Measurements from ENCODE around the gene ELOVL6. TPM values are rescaled to one million over a fixed set of nuclear protein-coding genes. Genes with fewer than 3 reads are reported as not detected.
"Not testable (repeated sequence)": the region's sequence is repeated elsewhere in the genome, so short reads cannot be mapped to it uniquely, and the experiment has no call there.

ELOVL6 gene
- total RNA-seq, 2 donors from 2014 or later = 6.1 to 6.8 TPM

DNA sequence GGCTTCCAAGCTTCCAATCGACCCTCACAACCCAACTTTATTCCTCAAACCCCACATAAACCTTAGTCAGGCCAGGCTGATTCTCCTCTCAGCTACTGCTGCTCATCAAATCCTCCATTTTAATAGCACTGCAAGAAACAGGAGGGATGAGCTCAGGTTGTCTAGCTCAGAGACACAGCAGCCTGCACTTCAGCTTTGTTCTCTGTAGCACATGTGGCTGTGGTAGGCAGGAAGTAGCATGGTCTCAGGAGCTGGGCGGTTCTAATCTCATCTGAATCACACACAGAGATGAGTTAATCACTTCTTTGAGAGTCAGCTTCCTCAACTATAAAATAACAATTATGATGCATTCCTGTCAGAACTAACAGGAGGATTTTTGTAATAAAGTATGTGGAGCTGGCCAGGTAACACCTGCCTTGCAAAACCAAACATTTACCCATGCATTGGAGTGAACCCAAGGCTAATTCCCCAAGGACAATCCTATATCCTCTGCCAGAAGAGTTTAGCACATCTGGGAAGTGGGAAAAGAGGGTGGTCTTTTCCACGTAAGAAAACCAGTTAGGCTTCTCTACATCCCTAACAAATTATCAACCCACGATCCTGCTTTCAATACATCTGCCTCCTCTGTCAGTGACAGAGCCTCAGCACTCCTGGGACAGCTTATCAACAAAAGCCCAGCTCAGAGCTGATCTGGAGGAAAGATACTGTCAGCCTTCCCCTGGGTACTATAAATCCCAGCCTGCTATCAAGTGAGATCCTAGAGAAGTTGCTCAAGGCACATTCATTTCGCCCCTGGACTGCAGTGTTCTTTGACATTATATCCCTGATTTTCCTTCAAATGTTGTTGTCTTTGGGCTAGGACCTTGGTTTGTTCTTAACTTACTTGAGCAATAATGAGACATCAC is 32.8 kb downstream of the ELOVL6 start:
- DNase-seq (ENCODE audit: low spot score) = no peak
- intact Hi-C loops (cut with DNase I) = no loop called here

DNA sequence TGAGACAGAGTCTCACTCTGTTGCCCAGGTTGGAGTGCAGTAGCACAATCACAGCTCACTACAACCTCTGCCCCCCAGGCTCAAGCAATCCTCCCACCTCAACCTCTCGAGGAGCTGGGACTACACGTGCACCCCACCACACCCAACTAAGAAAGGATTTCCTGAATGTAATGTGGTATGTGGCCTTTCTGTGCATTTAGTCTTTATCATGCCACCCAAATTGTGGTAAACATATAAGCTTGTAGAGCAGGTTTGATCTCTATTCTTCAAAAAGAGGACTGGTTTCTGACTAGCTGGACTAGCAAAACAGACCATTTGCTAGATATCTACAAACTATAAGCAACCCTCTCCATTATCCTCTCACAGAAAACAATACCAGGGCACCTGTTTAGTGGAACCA is 33.6 kb downstream of the ELOVL6 start:
- intact Hi-C loops (cut with DNase I) = no loop called here
- DNase-seq (ENCODE audit: low spot score) = no peak

DNA sequence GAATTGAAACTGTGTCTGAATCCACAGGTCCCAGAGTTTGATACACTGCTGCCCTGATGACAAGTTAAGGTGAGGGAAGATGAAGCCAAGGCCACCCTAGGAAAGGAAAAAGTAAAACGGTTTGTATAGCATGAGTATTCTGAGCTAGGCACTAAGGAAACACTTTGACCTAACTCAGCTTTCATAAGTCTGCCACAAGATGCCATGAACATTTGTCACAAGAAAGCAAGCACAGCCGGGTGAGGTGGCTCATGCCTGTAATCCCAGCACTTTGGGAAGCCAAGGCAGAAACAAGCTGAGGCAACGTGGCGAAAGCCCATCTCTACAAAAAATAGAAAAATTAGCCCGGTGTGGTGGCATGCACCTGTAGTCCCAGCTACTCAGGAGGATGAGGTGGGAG is 34.2 kb downstream of the ELOVL6 start:
- no peak for DNase-seq (ENCODE audit: low spot score)
- intact Hi-C loops (cut with DNase I) = no loop called here

DNA sequence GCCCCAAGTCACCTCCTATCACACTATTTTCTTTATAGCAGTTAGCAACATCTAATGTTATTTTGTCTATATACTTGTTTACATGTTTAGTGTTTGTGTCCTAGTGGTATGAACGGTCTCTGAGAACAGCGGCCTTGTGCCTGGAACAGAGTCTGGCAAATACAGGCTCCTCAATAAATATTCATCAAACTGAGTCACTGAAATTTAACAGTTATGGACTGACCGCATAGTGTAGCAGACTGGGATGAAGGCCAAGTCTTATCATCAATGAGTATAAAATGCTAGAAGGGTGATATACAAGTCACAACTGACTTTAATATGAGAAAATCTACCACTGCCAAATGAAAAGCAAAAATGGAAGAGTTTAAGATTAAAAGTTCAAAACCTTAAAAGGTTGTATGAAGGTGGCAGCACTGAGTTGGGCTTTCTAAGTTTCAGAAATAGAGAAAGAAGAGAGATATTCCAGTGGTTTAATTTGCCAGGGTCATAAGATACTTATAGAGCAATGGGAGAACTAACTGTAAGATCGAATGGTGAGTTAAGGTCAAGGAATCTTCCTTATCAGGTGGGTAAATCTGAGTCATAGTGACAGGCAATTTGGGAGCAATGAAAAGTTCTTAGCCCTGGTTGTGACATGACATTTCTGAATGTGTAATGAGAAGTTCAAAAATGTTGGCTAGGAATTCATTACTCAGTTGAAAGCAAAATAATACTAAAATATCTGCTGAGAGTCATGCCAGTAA is 34.9 kb downstream of the ELOVL6 start:
- DNase-seq (ENCODE audit: low spot score) = no peak
- intact Hi-C loops (cut with DNase I) = no loop called here

DNA sequence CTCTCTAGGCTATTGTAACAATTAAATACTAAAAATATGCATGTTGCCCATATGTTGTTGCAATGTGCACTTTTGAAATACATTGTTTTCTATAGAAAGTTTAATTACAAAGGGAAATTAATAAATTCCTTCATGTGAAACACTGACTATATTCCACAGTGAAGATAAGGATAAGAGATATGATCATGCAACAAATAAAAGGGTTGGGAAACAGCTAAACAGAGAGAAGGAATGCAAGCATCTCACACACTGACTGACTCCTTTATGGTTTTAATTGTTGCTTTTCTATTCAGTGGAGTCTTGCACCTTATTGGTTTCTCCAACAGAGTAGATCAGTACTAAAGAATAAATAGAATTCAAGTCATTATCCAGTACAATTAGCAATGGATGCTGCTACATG is 37.8 kb downstream of the ELOVL6 start:
- no peak for DNase-seq (ENCODE audit: low spot score)

DNA sequence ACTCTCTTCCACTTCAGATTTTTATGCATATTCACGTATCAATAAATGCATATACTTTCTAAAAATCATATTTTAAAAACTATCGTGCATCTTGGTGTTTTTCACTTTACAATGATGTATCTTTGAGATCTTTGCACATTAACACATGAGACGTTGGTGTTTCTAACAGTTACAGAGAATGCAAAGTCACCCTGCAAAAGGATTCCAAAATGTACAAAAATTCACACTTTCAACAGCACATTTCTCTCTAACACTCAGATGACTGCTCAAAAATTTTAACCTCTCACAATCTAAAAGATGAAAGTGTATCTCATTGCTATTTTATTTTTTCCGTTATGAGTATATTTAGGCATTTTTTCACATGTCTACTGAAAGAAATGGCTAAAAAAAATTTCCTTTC is 38.9 kb downstream of the ELOVL6 start:
- no peak for DNase-seq (ENCODE audit: low spot score)
- intact Hi-C loops (cut with DNase I) = no loop called here

More for the DNA sequence above, 37.8 kb downstream of the ELOVL6 start:
- intact Hi-C loops (cut with DNase I) = no loop called here

DNA sequence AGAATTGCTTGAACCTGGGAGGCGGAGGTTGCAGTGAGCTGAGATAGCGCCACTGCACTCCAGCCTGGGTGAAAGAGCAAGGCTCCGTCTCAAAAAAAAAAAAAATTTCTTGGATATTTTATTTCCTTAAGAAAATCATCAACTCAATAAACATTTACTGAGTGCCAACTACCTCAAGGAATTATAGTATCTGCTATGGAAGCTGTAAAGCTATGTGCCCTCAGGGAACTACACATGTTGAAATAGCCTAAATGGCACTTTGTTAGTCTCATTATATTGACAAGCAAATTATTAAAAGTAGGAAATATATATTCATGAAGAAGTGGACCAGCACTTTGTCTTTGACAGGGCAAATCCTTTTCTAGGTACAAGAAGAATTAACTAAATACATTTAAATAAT is 40.8 kb downstream of the ELOVL6 start:
- DNase-seq (ENCODE audit: low spot score) = no peak
- intact Hi-C loops (cut with DNase I) = no loop called here

DNA sequence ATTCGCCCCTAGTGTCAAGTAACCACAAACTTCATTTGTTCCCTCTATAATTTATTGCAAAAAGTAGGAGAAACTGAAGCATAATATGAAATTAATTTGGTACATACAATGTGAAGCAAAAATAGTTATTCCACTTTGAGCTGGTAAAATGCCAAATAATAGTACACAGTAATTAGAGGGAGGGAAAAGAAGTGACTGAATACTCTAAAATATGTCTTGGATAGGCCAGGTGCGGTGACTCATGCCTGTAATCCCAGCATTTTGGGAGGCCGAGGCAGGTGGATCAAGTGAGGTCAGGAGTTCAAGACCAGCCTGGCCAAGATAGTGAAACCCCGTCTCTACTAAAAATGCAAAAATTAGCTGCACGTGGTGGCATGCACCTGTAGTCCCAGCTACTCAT is 41.2 kb downstream of the ELOVL6 start:
- intact Hi-C loops (cut with DNase I); DNase-seq (ENCODE audit: low spot score): not testable (repeated sequence)

DNA sequence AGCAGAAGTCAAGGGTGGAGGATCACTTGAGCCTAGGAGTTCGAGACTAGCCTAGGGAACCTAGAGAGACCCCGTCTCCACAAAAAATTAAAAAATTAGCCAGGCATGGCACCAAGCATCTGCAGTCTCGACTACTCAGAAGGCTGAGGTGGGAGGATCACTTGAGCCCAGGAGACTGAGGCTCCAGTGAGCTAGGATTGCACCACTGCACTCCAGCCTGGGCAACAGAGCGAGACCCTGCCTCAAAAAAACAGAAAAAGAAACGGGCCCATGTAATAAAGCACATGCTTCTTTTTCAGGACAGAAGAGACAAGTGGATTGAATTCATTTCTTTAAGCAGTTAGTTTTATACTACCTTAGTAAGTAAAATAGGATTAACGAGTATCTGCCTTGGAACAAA is 42.0 kb downstream of the ELOVL6 start:
- no peak for DNase-seq (ENCODE audit: low spot score)
- intact Hi-C loops (cut with DNase I) = no loop called here

DNA sequence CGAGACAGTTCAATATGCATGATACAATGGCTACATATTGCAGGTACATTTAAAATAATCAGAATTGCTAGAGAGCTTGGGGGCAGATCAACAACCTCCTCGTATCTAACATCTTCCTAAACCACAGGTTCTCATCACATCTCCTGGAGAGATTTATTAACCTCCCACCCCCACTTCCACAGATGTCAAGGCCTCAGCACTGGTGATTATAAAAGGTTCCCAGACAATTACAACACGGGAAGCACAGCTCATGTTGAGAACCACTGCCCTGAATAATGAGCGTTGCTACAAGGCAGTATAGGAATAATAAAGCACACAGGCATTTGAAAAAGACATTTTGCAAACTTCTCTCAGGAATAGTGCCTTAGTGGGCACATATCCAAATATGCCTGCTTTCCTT is 42.8 kb downstream of the ELOVL6 start:
- intact Hi-C loops (cut with DNase I) = no loop called here

DNA sequence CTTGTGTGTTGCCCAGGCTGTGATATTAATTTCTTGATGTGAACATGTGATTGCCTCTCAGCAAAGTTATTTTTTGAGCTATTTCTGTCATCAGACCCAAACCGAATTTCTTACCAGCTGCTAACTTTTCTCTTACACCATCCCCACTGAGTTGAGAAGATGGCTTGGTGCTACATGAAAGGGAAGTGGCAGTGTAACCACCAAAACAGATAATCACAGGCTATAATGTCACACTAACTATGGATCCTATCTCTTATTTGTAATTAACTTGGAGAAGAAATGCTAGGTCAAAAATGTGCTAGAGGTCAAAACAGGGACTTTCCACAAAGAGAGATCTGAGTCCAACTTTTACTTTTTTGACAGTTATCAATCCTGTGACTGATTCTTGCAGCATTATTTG is 43.8 kb downstream of the ELOVL6 start:
- DNase-seq (ENCODE audit: low spot score) = no peak

More for the DNA sequence above, 42.8 kb downstream of the ELOVL6 start:
- DNase-seq (ENCODE audit: low spot score) = no peak

DNA sequence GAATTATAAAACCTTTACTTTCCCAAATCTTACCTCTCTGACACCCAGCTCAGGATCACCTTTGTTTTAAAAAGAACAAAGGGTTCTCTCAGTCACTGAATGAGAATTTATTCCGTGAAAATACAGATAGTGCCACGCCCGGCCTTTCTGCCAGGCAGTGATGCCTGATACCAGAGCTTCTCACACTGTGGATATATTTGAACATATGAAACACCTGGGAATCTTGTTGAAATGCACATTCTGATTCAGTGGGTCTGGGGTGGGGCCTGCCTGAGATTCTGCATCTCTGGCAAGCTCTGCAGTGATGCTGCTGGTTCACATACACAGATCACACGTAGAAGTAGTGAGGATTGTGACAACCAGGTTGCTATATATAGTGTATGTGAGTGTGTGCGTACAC is 46.0 kb downstream of the ELOVL6 start:
- no peak for DNase-seq (ENCODE audit: low spot score)
- intact Hi-C loops (cut with DNase I) = no loop called here

More for the DNA sequence above, 43.8 kb downstream of the ELOVL6 start:
- intact Hi-C loops (cut with DNase I) = no loop called here

DNA sequence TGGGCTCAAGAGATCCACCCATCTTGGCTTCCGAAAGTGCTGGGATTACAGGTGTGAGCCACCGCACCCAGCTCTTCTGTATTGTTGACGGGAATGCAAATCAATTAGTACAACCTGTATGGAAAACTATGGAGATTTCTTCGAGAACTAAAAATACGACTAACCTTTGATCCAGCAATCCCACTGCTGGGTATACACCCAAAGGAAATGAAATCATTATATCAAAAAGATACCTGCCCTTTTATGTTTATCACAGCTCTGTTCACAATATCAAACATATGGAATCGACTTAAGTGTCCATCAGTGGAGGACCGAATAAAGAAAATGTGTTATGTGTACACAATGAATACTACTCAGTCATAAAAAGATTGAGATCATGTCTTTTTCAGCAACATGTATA is 49.3 kb downstream of the ELOVL6 start:
- intact Hi-C loops (cut with DNase I) = no loop called here
- no peak for DNase-seq (ENCODE audit: low spot score)

DNA sequence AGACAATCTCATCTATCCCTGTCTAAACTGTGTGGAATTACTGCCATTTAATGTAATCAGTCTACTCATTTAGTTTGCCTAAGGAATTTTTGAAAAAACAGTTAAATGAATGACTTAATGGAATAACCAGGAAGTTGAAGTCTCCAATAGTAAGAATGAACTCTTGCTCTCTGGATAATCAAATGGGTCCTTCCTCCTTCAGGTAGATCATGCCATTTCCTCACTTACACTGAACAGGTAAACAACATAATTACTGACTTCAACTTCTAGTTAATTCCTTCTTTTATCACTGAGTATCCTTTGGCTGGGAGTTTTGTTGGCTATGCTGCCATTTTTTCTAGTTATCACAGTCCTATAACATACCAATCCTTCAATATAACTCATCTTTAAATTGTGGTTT is 56.0 kb downstream of the ELOVL6 start:
- DNase-seq (ENCODE audit: low spot score) = no peak
- intact Hi-C loops (cut with DNase I) = no loop called here

DNA sequence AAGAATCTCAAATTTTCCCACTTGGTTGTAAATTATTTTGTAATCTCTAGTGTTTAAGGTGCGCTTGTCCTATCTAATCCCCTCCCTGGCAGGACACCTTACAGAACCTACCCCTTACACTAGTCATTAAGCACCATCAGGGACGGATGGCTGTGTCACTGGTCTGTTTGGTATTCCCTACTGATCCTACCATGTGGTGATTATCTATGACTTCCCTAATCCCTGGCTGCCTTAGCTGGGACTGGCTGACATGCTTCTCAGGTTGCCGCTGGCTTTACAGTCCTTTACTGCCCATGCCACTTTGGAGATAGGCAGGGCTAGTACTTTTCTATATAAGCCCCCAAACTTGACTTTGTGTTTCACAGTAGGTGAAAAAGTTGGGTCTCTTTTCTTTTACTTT is 58.6 kb downstream of the ELOVL6 start:
- DNase-seq (ENCODE audit: low spot score) = no peak
- intact Hi-C loops (cut with DNase I) = no loop called here

DNA sequence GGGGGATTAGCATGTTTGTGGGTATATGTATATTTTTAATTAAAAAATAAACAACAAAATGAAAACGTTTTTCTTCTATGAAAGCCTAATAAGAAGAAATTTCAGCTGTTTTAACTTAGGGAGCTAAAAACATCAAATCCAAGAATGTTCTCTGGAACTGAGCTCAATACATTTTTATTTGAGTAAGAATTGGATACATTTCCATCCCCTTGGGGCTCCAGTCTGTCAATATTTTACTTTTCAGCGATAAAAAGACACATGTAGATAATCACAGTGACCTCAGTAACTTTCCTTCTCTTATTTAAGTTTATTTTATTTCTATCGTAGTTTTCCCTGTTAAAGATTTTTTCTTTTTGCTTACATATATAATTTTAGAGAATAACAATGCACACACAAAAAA is 59.3 kb downstream of the ELOVL6 start:
- DNase-seq (ENCODE audit: low spot score) = no peak
- intact Hi-C loops (cut with DNase I) = no loop called here

DNA sequence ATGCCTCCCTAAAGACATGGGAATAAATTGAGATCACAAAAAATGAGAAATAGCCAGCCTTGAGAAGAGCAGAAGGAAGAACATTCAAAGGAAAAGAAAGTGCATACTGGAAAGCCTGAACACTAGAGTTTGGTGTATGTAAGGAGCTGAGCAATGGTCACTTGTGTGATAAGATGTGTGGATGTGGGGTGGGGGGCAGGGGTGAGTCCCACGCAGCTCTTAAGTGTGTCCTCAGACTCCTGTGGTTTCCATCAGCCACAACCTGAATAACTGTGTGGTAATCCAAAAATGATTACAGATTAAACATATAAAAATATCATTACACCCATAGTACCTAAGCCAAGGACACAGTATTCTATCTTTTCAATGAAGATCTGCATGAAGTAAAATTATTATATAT is 59.9 kb downstream of the ELOVL6 start:
- intact Hi-C loops (cut with DNase I) = no loop called here
- no peak for DNase-seq (ENCODE audit: low spot score)

DNA sequence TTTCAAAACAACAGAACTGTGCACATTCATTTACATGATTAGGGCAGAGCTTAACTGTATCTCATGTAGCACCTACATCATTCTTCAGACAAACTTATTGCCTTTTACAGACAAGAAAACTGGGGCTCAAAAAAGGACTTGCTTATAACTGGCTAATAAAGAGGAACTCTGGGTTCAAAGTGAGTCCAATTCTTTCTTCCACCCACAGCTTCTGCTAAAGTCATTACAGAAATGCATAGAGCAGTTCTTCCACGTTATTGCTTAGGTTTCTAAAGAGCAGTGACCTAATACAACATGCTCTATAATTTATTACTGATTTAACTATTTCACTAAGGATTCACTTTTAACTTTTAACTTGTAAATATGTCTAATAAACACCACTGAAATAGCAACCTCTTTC is 60.6 kb downstream of the ELOVL6 start:
- intact Hi-C loops (cut with DNase I) = no loop called here
- no peak for DNase-seq (ENCODE audit: low spot score)

DNA sequence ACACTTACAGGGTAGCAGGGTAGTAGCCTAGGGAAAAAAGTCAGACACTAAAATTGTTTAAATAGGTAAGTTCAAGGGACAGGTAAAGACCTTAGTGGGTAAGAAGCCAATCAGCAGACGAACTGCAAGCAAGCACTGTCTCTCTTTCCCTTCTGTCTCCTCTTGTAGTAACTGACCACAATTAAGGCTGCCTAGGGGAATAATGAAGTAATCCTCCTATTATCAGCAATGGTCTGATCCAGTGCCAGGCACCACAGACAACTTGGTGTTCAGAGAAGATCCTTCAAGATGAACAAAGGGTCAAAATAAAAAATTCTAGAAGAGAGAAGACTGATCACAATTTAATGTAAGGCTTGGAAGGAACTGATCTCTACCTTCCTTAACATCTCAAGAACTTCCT is 62.9 kb downstream of the ELOVL6 start:
- no peak for DNase-seq (ENCODE audit: low spot score)
- intact Hi-C loops (cut with DNase I) = no loop called here

DNA sequence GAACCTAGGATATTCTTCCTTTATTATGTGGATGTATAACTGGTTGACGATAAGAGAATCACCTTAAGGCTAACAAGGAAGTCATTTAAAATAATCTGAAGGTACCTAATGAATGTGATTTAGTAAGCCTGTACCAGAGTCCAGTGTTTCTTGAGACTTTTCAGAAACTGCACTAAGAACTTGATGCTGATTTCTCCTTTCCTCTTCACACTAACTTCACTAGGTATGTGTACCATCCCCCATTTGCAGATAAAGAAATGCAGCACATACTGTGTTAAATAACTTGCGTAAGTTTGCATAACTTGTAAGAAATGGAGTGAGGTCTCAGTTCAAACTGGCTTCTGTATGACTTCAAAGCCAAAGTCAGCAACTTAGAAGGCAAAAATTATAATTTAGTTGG is 63.3 kb downstream of the ELOVL6 start:
- no peak for DNase-seq (ENCODE audit: low spot score)
- intact Hi-C loops (cut with DNase I) = no loop called here
